ENCODE results near the gene DOCK4.

GRCh38 chr7:112199672-112200071 lies 6.5 kb downstream of the DOCK4 start:
- no peak for TF ChIP-seq CTCF (IDR thresholded peaks at IDR 0.05)
- TF ChIP-seq POLR2A (IDR thresholded peaks at IDR 0.05): no peak
